ENCODE measurements around the gene SGMS1. TPM values are rescaled to one million over a fixed set of nuclear protein-coding genes. Genes with fewer than 3 reads are reported as not detected.

SGMS1 gene
- polyA plus RNA-seq, 1 donor from 2014 or later: 8.0 TPM

DNA sequence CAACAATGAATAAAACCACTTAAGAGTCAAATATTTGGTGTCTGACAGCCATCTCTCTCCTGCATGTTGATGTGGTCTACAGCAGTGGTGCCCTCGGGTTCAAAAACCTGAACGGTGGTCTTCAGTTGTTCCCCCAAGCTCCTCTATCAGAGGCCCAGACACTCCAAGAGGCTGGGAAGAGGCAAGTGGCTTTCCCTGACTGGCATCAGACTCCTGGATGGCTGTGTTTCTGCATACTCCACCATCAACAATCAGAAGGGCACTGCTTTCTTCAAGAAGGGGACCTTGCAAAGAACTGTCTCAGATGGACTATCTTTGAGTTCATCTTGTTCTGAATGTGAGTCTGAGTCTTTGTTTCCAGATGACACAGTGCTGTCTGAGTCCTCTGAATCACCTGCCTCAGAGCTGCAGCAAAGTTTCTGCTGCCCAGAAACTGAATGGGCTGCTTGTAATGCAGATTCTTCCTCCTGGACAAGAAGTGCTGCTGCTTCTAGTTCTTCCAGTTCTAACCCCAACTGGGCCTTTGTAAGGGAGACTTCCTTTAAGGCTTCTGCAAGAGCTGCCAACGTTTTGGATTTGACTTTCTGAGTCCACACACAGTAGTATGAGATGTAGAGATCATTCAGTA, 5.9 kb upstream of the SGMS1 start:
- no peak for TF ChIP-seq TAF1 (IDR thresholded peaks at IDR 0.05; ENCODE audit: low read depth)
- TF ChIP-seq MXI1 (conservative IDR thresholded peaks at IDR 0.05; ENCODE audit: poor library complexity, severe bottlenecking): no peak
- TF ChIP-seq EP300 (conservative IDR thresholded peaks at IDR 0.05; ENCODE audit: poor library complexity, severe bottlenecking): no peak
- no peak for TF ChIP-seq SMC3 (conservative IDR thresholded peaks at IDR 0.05; ENCODE audit: poor library complexity)
- no peak for TF ChIP-seq POLR2AphosphoS5 (IDR thresholded peaks at IDR 0.05)
- TF ChIP-seq, protein P1, sequence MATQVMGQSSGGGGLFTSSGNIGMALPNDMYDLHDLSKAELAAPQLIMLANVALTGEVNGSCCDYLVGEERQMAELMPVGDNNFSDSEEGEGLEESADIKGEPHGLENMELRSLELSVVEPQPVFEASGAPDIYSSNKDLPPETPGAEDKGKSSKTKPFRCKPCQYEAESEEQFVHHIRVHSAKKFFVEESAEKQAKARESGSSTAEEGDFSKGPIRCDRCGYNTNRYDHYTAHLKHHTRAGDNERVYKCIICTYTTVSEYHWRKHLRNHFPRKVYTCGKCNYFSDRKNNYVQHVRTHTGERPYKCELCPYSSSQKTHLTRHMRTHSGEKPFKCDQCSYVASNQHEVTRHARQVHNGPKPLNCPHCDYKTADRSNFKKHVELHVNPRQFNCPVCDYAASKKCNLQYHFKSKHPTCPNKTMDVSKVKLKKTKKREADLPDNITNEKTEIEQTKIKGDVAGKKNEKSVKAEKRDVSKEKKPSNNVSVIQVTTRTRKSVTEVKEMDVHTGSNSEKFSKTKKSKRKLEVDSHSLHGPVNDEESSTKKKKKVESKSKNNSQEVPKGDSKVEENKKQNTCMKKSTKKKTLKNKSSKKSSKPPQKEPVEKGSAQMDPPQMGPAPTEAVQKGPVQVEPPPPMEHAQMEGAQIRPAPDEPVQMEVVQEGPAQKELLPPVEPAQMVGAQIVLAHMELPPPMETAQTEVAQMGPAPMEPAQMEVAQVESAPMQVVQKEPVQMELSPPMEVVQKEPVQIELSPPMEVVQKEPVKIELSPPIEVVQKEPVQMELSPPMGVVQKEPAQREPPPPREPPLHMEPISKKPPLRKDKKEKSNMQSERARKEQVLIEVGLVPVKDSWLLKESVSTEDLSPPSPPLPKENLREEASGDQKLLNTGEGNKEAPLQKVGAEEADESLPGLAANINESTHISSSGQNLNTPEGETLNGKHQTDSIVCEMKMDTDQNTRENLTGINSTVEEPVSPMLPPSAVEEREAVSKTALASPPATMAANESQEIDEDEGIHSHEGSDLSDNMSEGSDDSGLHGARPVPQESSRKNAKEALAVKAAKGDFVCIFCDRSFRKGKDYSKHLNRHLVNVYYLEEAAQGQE (IDR thresholded peaks at IDR 0.05; ENCODE audit: borderline replicate concordance): no peak
- TF ChIP-seq EZH2 (IDR thresholded peaks at IDR 0.05; ENCODE audit: borderline replicate concordance, insufficient read depth, low read length, poor library complexity, severe bottlenecking): no peak
- TF ChIP-seq, protein P2, sequence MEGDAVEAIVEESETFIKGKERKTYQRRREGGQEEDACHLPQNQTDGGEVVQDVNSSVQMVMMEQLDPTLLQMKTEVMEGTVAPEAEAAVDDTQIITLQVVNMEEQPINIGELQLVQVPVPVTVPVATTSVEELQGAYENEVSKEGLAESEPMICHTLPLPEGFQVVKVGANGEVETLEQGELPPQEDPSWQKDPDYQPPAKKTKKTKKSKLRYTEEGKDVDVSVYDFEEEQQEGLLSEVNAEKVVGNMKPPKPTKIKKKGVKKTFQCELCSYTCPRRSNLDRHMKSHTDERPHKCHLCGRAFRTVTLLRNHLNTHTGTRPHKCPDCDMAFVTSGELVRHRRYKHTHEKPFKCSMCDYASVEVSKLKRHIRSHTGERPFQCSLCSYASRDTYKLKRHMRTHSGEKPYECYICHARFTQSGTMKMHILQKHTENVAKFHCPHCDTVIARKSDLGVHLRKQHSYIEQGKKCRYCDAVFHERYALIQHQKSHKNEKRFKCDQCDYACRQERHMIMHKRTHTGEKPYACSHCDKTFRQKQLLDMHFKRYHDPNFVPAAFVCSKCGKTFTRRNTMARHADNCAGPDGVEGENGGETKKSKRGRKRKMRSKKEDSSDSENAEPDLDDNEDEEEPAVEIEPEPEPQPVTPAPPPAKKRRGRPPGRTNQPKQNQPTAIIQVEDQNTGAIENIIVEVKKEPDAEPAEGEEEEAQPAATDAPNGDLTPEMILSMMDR (IDR thresholded peaks at IDR 0.05; ENCODE audit: poor library complexity, severe bottlenecking): no peak
- TF ChIP-seq RAD21 (conservative IDR thresholded peaks at IDR 0.05): no peak
- H3K4me2 ChIP-seq (ENCODE audit: low read length): no peak overlapping the region

DNA sequence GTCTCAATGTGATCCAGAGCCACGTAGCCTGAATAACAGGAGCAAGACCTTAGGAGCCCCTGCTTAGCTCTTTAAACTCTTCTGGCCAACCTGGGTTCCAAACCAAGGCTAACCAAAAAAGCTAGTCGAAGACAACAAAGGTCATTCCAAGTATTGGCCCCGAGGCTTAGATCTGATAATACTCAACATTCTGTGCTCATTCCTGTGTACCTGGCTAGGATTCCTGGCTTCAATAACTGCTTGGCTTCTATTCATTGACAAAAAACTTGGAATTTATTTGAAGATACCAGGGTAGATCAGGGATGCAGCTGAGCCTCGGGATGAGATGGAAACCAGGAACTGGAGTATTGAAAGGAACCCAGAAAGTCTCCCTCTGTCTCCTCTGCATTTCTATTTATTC, 4.1 kb upstream of the SGMS1 start:
- Histone ChIP-seq H3K79me2 (replicated peaks; ENCODE audit: insufficient read depth, low read length) (no peaks in the 10 kb centered on the region), H3K27ac (ENCODE audit: low read length) (no peak overlapping the region), H3K9ac (ENCODE audit: low read length) (no peak overlapping the region), H3F3A (ENCODE audit: insufficient read depth, low read length, poor library complexity, severe bottlenecking) (peaks cover 3% of the 10 kb centered on the region), H3K9me3 (ENCODE audit: low read length) (no peaks in the 10 kb centered on the region), H2AFZ (ENCODE audit: low read depth, low read length) (no peak overlapping the region), H3K27me3 (ENCODE audit: insufficient read depth, low read depth, low read length) (no peaks in the 10 kb centered on the region), H4K20me1 (ENCODE audit: insufficient read depth) (no peaks in the 10 kb centered on the region), H3K4me3 (ENCODE audit: low read length) (no peak overlapping the region), H3K36me3 (ENCODE audit: insufficient read depth, low read length) (no peaks in the 10 kb centered on the region), H3K4me2 (ENCODE audit: low read length) (no peak overlapping the region), H3K9me2 (ENCODE audit: insufficient read depth, low read length) (no peaks in the 10 kb centered on the region)
- TF ChIP-seq, protein P2 (IDR thresholded peaks at IDR 0.05; ENCODE audit: poor library complexity, severe bottlenecking): no peak
- no peak for TF ChIP-seq POLR2AphosphoS5 (IDR thresholded peaks at IDR 0.05)
- TF ChIP-seq EZH2 (IDR thresholded peaks at IDR 0.05; ENCODE audit: borderline replicate concordance, insufficient read depth, low read length, poor library complexity, severe bottlenecking): no peak
- TF ChIP-seq EP300 (conservative IDR thresholded peaks at IDR 0.05; ENCODE audit: poor library complexity, severe bottlenecking): no peak
- no peak for TF ChIP-seq TAF1 (IDR thresholded peaks at IDR 0.05; ENCODE audit: low read depth)
- no peak for TF ChIP-seq SMC3 (conservative IDR thresholded peaks at IDR 0.05; ENCODE audit: poor library complexity)
- TF ChIP-seq, protein P1 (IDR thresholded peaks at IDR 0.05; ENCODE audit: borderline replicate concordance): no peak
- TF ChIP-seq RAD21 (conservative IDR thresholded peaks at IDR 0.05): no peak
- no peak for TF ChIP-seq MXI1 (conservative IDR thresholded peaks at IDR 0.05; ENCODE audit: poor library complexity, severe bottlenecking)

More for the DNA sequence above, 5.9 kb upstream of the SGMS1 start:
- no peaks in the 10 kb centered on the region for H3K79me2 ChIP-seq (replicated peaks; ENCODE audit: insufficient read depth, low read length)
- no peak overlapping the region for H3K9ac ChIP-seq (ENCODE audit: low read length)
- H3K9me2 ChIP-seq (ENCODE audit: insufficient read depth, low read length): no peaks in the 10 kb centered on the region
- no peak overlapping the region for H3K27ac ChIP-seq (ENCODE audit: low read length)
- peaks cover 3% of the 10 kb centered on the region for H3F3A ChIP-seq (ENCODE audit: insufficient read depth, low read length, poor library complexity, severe bottlenecking)
- no peak overlapping the region for H2AFZ ChIP-seq (ENCODE audit: low read depth, low read length)
- H4K20me1 ChIP-seq (ENCODE audit: insufficient read depth): no peaks in the 10 kb centered on the region
- no peaks in the 10 kb centered on the region for H3K36me3 ChIP-seq (ENCODE audit: insufficient read depth, low read length)
- H3K27me3 ChIP-seq (ENCODE audit: insufficient read depth, low read depth, low read length): no peaks in the 10 kb centered on the region
- no peak overlapping the region for H3K4me3 ChIP-seq (ENCODE audit: low read length)
- no peaks in the 10 kb centered on the region for H3K9me3 ChIP-seq (ENCODE audit: low read length)

All from neural cell (in vitro differentiated cells).